H1 (cell line): ENCODE results near the gene MARCOL. TPM values are rescaled to one million over a fixed set of nuclear protein-coding genes. Genes with fewer than 3 reads are reported as not detected.

ENCODE experiments used
- CTCF ChIA-PET: fragments of 300-600 bp; sonication (Branson Sonifier 250); formaldehyde crosslinking; loops from one replicate; lab custom pipeline; 2021; ENCODE audit not compliant: partially characterized antibody; lab: Charles Lee
- POLR2A ChIA-PET: fragments of 300-600 bp; sonication (Branson Sonifier 250); formaldehyde crosslinking; loops from one replicate; lab custom pipeline; 2021; ENCODE audit warnings: inconsistent platforms; ENCODE audit not compliant: partially characterized antibody; lab: Charles Lee
- DNase-seq, 2 experiments: peaks; one replicate each; pipeline versions ENCODE4 v3.0.0 to v3.0.0-alpha.2; 2010 to 2022; ENCODE audit warnings: low spot score in 2 of 2, low read depth in 1 of 2, mixed read lengths in 1 of 2
- FAIRE-seq: peaks from 2 replicates; lab custom pipeline; 2011; peaks lifted over from hg19 to GRCh38; lab: Jason Lieb, UNC
- H2AFZ ChIP-seq: 2 replicates; pipeline ENCODE4 v1.8.1; 2012; ENCODE audit warnings: low read length, inconsistent platforms
- H2AK5ac ChIP-seq: 2 replicates; pipeline ENCODE4 v1.6.1; 2013; ENCODE audit warnings: low read depth, low read length
- H2BK120ac ChIP-seq: replicated peaks from 2 replicates; pipeline ENCODE3; 2013; ENCODE audit warnings: low read depth, low read length, inconsistent platforms
- H2BK12ac ChIP-seq: 2 replicates; pipeline ENCODE4 v1.6.1; 2013; ENCODE audit warnings: low read depth, low read length
- H2BK15ac ChIP-seq: 2 replicates; pipeline ENCODE4 v1.6.1; 2013; ENCODE audit warnings: low read length
- H2BK20ac ChIP-seq: 2 replicates; pipeline ENCODE4 v1.6.1; 2013; ENCODE audit warnings: low read length
- H2BK5ac ChIP-seq: 2 replicates; pipeline ENCODE4 v1.6.1; 2013; ENCODE audit warnings: low read depth, low read length
- H3K14ac ChIP-seq: 2 replicates; pipeline ENCODE4 v1.6.1; 2013; ENCODE audit warnings: inconsistent platforms; ENCODE audit not compliant: insufficient read length
- H3K18ac ChIP-seq: 2 replicates; pipeline ENCODE4 v1.6.1; 2013; ENCODE audit warnings: low read length; ENCODE audit errors: extremely low read depth
- H3K23ac ChIP-seq: 2 replicates; pipeline ENCODE4 v1.6.1; 2013; ENCODE audit warnings: inconsistent platforms; ENCODE audit not compliant: insufficient read length
- H3K23me2 ChIP-seq: 2 replicates; pipeline ENCODE4 v1.6.1; 2013; ENCODE audit warnings: low read depth, low read length
- H3K27ac ChIP-seq: 2 replicates; pipeline ENCODE4 v1.6.1; 2011; ENCODE audit warnings: low read depth, low read length, inconsistent platforms
- H3K27me3 ChIP-seq, 4 experiments: replicated peaks in 1 of 4; 1 replicate in 1 of 4; 2 replicates in 3 of 4; pipeline versions ENCODE4 v1.6.1 to v1.8.1; 2011 to 2013; ENCODE audit warnings: low read length in 3 of 4, mild to moderate bottlenecking in 3 of 4, inconsistent platforms in 2 of 4, mixed read lengths in 2 of 4, moderate library complexity in 1 of 4; ENCODE audit not compliant: control insufficient read depth in 3 of 4, insufficient read depth in 3 of 4; ENCODE audit errors: extremely low read depth in 1 of 4
- H3K36me3 ChIP-seq, 4 experiments: 2 replicates each; pipeline versions ENCODE4 v1.6.1 to v1.8.1; 2011 to 2013; ENCODE audit warnings: mild to moderate bottlenecking in 4 of 4, low read length in 3 of 4, moderate library complexity in 2 of 4, control low read depth in 1 of 4, inconsistent platforms in 1 of 4; ENCODE audit not compliant: insufficient read depth in 4 of 4, control insufficient read depth in 2 of 4
- H3K4ac ChIP-seq: replicated peaks from 2 replicates; pipeline ENCODE3; 2013; ENCODE audit warnings: low read length, low read depth, mixed read lengths, inconsistent platforms; ENCODE audit not compliant: insufficient read length
- H3K4me1 ChIP-seq, 4 experiments: replicated peaks in 1 of 4; 1 replicate in 1 of 4; 2 replicates in 3 of 4; pipeline versions ENCODE4 v1.6.1 to v1.8.1; 2011 to 2013; ENCODE audit warnings: low read length in 3 of 4, inconsistent platforms in 2 of 4, mixed read lengths in 1 of 4; ENCODE audit not compliant: insufficient read depth in 4 of 4, control insufficient read depth in 3 of 4
- H3K4me2 ChIP-seq, 2 experiments: 2 replicates each; pipeline versions ENCODE4 v1.6.1 to v1.8.1; 2011 to 2013; ENCODE audit warnings: low read depth in 2 of 2, low read length in 2 of 2, control low read depth in 1 of 2, inconsistent platforms in 1 of 2, mild to moderate bottlenecking in 1 of 2; ENCODE audit not compliant: insufficient read depth in 1 of 2
- H3K4me3 ChIP-seq, 4 experiments: fragments of 200-600, 300-600 bp in 1 of 4; sonication (generic), shearing (Covaris generic), sonication (Bioruptor Twin) in 1 of 4; 2 replicates each; pipeline versions ENCODE4 v1.5.1 to v1.8.1; 2011 to 2016; ENCODE audit warnings: low read length in 4 of 4, low read depth in 3 of 4, control low read depth in 2 of 4, inconsistent platforms in 2 of 4, mild to moderate bottlenecking in 2 of 4, mixed read lengths in 1 of 4, moderate library complexity in 1 of 4; ENCODE audit not compliant: insufficient read depth in 2 of 4; ENCODE audit errors: extremely low read depth in 1 of 4
- H3K56ac ChIP-seq: replicated peaks from 2 replicates; pipeline ENCODE3; 2013; ENCODE audit warnings: low read depth, mild to moderate bottlenecking, mixed read lengths, low read length, inconsistent platforms; ENCODE audit not compliant: insufficient read length
- H3K79me1 ChIP-seq: 2 replicates; pipeline ENCODE4 v1.6.1; 2013; ENCODE audit warnings: low read depth, low read length, control low read depth
- H3K79me2 ChIP-seq, 2 experiments: 2 replicates each; pipeline versions ENCODE4 v1.6.1 to v1.8.1; 2012 to 2013; ENCODE audit warnings: low read length in 2 of 2, mild to moderate bottlenecking in 2 of 2, inconsistent platforms in 1 of 2; ENCODE audit not compliant: insufficient read depth in 2 of 2, control insufficient read depth in 1 of 2
- H3K9ac ChIP-seq, 4 experiments: replicated peaks in 1 of 4; 1 replicate in 1 of 4; 2 replicates in 3 of 4; pipeline versions ENCODE4 v1.6.1 to v1.8.1; 2011 to 2013; ENCODE audit warnings: low read depth in 3 of 4, low read length in 3 of 4, control low read depth in 2 of 4, mild to moderate bottlenecking in 2 of 4, moderate library complexity in 2 of 4, inconsistent platforms in 1 of 4; ENCODE audit errors: extremely low read depth in 1 of 4
- H3K9me3 ChIP-seq, 2 experiments: 2 replicates each; pipeline versions ENCODE4 v1.6.1 to v1.8.1; 2012 to 2013; ENCODE audit warnings: mild to moderate bottlenecking in 2 of 2, moderate library complexity in 2 of 2, control low read depth in 1 of 2, inconsistent platforms in 1 of 2, low read depth in 1 of 2, low read length in 1 of 2, mixed read lengths in 1 of 2; ENCODE audit not compliant: insufficient read depth in 2 of 2
- H4K20me1 ChIP-seq, 2 experiments: replicated peaks in 1 of 2; 2 replicates each; pipeline versions ENCODE3 to v1.8.1; 2011 to 2013; ENCODE audit warnings: inconsistent platforms in 2 of 2, low read length in 2 of 2, mild to moderate bottlenecking in 1 of 2; ENCODE audit not compliant: insufficient read depth in 2 of 2, control insufficient read depth in 1 of 2
- H4K5ac ChIP-seq: 2 replicates; pipeline ENCODE4 v1.6.1; 2013; ENCODE audit warnings: low read length, low read depth, mixed read lengths, inconsistent platforms; ENCODE audit not compliant: insufficient read length
- H4K8ac ChIP-seq: 2 replicates; pipeline ENCODE4 v1.8.0; 2013; ENCODE audit warnings: mild to moderate bottlenecking, moderate library complexity, low read length, inconsistent platforms; ENCODE audit not compliant: insufficient read depth; ENCODE audit errors: extremely low read depth
- H4K91ac ChIP-seq: replicated peaks from 2 replicates; pipeline ENCODE3; 2013; ENCODE audit warnings: low read length, mixed read lengths, inconsistent platforms; ENCODE audit not compliant: insufficient read length
- CBX8 ChIP-seq: fragments of 300-800, 300-1000 bp; sonication (generic); IDR thresholded peaks from 2 replicates; pipeline ENCODE4 v1.7.1; 2016; ENCODE audit warnings: low read depth, low read length, borderline replicate concordance
- RBBP5 ChIP-seq: IDR thresholded peaks from 2 replicates; pipeline ENCODE4 v1.7.1; 2012; ENCODE audit warnings: low read depth, mild to moderate bottlenecking, inconsistent platforms, low read length, moderate library complexity, borderline replicate concordance
- WGBS, 2 experiments: shearing (Covaris generic) in 1 of 2; methylation state at CpG; one replicate each; pipeline versions ENCODE4 v1.1.6 to v1.1.7; 2013 to 2015; ENCODE audit warnings: low lambda C conversion rate in 2 of 2, mixed read lengths in 2 of 2, inconsistent platforms in 1 of 2, low coverage in 1 of 2, missing lambda C conversion rate in 1 of 2; ENCODE audit not compliant: insufficient replicate concordance in 2 of 2, insufficient coverage in 1 of 2, insufficient read length in 1 of 2; ENCODE audit errors: extremely low coverage in 1 of 2, missing lambda C conversion rate in 1 of 2; 5-methylcytosine and 5-hydroxymethylcytosine counted together
- polyA plus RNA-seq, 7 experiments: library from polyadenylated mRNA; depleted of rRNA in 3 of 7; stranded (reverse) in 5 of 7; unstranded in 2 of 7; fragments of >200 nt in 5 of 7; fragments of 200-250 nt in 2 of 7; gene quantifications; 1 replicate in 5 of 7; 2 replicates in 1 of 7; 4 replicates in 1 of 7; pipeline versions ENCODE4 v1.2.1 to v1.2.3, GENCODE V29; 2011 to 2013; ENCODE audit warnings: missing spikeins in 2 of 7, mixed read lengths in 2 of 7
- total RNA-seq: library from RNA; stranded (reverse); fragmentation: NEBNext Ultra II Directional; extraction: Animal tissue kit (Norgen Biotek cat#: 25700); gene quantifications from 2 replicates; pipeline ENCODE4 v1.2.1, GENCODE V29; 2021

MARCOL gene
- total and polyA plus RNA-seq, 2 of the 8 experiments (the other 6 are each of a cell fraction or from before 2014, with no cell fraction given) = not detected

- no peak overlapping the region for H2BK15ac ChIP-seq
- no peak overlapping the region for H3K9ac ChIP-seq
- no peak overlapping the region for H3K4ac ChIP-seq
- H3K4me2 ChIP-seq = no peak overlapping the region
- no peak overlapping the region for H2BK12ac ChIP-seq
- H2AFZ ChIP-seq = no peak overlapping the region
- no peaks in the 10 kb centered on the region for H3K9me3 ChIP-seq
- no peak overlapping the region for H3K18ac ChIP-seq
- no peak overlapping the region for H4K8ac ChIP-seq
- H2AK5ac ChIP-seq = no peak overlapping the region
- H4K5ac ChIP-seq = no peak overlapping the region
- no peaks in the 10 kb centered on the region for H3K23me2 ChIP-seq
- no peaks in the 10 kb centered on the region for H3K27me3 ChIP-seq
- H4K91ac ChIP-seq = no peak overlapping the region
- 78% methylated on average over 1 of the region's 1 CpG; no CpG with 5 or more reads in 1 of the 2 experiments for WGBS, 2 experiments
- no peak overlapping the region for H3K23ac ChIP-seq
- H3K79me1 ChIP-seq = no peaks in the 10 kb centered on the region
- H3K56ac ChIP-seq = no peak overlapping the region
- POLR2A ChIA-PET = no interaction called here
- no peak overlapping the region for H3K4me3 ChIP-seq
- H3K14ac ChIP-seq = no peak overlapping the region
- TF ChIP-seq CBX8 (no peak), RBBP5 (no peak)
- H4K20me1 ChIP-seq = no peaks in the 10 kb centered on the region
- H3K79me2 ChIP-seq = no peaks in the 10 kb centered on the region
- H3K4me1 ChIP-seq = no peaks in the 10 kb centered on the region
- FAIRE-seq (no peak), DNase-seq (no peak)
- no peak overlapping the region for H2BK20ac ChIP-seq
- H3K27ac ChIP-seq = no peak overlapping the region
- CTCF ChIA-PET = interaction anchor here (0.5 to 1.5 kb wide), 3 partner anchors 11 to 215 kb away, joined by 3 to 4 read pairs (median 3); no protein-coding TSS in a partner anchor
- no peak overlapping the region for H2BK5ac ChIP-seq
- H2BK120ac ChIP-seq = no peak overlapping the region
- H3K36me3 ChIP-seq = no peaks in the 10 kb centered on the region
These were observed 47.3 kb upstream of the MARCOL start for GRCh38 chr5:148191010-148191409.
